GM19452 (cell line): ENCODE measurements around the gene FAM170B.
A peak's percentile ranks its signal among the peaks of the same experiment; 100 is the strongest.

Experiments used
- ATAC-seq: cut with Tn5 transposase; IDR thresholded peaks from one replicate; pipeline ENCODE4 v1.9.1; 2021; ENCODE audit not compliant: unreplicated experiment

Gene FAM170B

DNA sequence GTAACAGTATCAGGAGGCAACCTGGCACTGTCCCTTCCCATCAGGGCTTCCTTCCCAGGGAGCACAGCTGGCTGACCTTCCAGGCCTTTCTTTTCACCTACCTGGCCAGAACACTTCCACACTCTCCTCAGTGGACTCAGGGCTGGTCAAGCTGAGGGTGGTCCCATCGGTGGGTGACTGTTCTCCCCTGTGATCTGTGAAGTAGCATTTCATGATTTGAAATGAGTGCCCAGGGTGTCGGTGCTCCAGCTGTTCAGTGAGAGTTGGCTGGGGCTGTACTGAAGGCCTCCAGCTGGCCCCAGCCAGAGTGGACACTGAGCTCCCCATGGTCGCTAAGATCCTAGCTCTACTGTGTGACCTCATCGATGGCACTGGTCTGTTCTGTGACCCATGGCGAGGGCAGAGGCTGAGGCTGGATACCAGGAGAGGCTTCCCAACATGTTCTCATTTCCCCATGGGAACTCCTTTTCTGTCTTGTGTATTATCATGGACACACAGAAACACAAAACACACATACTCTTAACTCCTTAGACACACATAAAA, at the start of gene FAM170B:
TSS of gene FAM170B (minus strand) at position 316 of the 543 bp plus-strand sequence. CDS start at position 213, 103 bp downstream.
- ATAC-seq, result no peak

DNA sequence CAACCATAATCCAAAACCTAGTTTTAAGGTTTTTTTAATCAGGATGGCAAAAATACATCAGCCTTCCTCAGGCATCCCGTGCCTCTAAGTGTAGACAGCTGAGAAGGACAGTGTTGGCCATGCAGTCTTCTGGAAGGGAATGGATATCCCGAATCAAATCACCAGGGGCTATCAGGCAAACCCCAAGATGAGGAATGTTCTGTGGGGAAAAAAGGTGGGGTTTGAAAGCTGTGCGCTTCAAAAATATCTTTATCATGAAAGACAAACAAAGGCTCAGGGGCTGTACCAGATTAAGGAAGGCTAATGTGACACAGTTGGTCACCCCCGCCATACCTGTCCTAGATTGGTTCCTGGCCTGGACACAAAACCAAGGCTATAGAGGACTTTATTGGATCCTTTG, 49.0 kb upstream of the FAM170B start:
- no peak for ATAC-seq

DNA sequence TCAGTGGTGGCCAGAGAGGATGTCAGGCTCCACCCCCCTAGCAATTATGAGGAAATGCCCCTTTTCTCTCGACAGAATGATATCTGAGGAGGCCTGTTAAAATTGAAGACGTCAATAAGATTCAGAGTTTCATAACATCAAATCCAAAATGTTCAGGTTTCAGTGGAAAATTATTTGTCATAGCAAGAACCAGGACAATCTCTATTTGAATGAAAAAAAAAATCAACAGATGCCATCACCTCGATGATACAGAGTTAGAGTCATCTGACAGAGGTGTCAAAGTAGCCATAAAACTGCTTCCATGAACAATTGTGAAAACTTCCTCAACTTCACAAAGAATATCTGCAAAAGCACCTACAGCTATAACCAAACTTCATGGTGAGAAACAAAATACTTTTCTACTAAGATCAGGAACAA, 46.6 kb upstream of the FAM170B start:
- ATAC-seq, result no peak

DNA sequence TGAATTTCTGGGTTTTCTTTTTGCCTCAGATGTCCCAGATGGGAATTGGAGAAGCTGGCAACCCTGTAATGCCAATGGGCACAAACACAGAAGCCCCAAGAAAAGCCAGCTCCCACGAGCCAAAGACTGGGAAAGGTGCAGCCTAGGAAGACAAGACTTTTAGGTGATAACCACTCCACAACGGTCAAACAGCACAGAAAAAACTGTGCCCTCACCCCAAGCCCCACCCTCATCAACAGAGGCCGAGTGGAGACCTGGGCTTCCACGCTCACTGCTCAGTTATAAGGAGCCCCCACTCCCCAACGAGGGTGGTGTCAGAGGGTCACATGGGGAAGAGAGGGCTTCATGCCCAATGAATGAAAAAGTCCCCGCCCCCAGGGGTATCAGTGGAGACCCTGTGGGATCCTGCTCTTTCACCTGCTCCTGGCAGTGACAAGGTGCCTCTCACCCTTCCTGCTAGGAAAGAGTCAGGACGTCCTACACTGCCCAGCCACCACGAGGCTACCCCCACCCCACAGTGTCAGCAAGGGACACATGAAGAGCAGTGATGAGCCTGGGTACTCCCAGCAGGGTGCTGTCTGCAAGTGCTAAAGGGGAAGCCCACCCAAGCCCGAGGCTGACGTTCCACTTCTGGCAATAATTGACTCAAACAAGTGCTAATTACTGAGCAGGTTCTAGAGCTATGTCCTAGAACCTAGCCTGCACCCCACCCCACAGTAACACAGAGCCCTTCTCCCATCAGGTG, 46.0 kb upstream of the FAM170B start:
- ATAC-seq, result no peak

DNA sequence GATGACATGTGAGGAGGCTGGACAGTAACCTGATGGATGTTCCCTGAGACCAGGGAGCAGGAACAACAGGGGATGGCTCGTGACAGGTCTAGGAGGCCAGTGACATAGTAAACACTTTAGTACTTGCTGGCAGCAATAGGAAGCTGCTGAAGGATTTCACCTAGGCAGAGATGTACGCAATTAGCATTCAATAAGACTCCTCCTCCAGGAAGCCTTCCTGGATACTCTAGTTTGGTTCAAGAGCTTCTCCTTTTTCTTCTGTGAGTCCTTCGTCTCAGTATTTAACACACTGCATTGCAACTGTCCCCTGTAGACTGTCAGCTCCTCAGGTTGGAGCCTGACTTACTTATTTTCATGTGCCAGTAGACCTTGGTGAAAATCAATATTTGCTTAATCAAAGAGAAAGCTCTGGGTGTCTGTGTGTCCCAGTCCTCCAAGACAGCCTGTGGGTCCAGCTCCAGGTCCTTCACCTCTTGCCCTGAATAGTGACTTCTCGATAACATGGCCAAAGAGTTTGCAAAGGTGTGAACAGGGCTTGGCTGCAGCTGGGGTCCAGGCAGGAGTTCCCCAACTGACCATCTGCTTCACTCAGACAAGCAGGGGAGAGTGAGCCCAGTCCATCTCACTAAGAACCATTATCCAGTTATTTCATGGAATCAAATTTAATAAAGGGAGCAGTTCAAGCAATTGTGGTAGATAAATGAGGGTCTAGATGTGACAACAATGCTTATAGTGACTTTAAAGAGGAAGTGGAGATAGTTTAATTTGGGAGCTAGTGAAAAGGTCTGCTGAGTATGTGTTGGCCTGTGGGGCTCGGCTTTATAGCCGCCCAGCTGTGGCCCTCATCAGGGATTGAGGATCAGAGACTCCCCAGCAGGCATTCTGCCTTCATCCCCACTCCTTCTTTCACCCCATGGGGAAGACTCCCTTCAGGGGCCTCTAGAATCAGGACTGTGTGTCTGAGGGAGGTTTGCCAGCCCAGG, 45.0 kb upstream of the FAM170B start:
- ATAC-seq, result no peak

DNA sequence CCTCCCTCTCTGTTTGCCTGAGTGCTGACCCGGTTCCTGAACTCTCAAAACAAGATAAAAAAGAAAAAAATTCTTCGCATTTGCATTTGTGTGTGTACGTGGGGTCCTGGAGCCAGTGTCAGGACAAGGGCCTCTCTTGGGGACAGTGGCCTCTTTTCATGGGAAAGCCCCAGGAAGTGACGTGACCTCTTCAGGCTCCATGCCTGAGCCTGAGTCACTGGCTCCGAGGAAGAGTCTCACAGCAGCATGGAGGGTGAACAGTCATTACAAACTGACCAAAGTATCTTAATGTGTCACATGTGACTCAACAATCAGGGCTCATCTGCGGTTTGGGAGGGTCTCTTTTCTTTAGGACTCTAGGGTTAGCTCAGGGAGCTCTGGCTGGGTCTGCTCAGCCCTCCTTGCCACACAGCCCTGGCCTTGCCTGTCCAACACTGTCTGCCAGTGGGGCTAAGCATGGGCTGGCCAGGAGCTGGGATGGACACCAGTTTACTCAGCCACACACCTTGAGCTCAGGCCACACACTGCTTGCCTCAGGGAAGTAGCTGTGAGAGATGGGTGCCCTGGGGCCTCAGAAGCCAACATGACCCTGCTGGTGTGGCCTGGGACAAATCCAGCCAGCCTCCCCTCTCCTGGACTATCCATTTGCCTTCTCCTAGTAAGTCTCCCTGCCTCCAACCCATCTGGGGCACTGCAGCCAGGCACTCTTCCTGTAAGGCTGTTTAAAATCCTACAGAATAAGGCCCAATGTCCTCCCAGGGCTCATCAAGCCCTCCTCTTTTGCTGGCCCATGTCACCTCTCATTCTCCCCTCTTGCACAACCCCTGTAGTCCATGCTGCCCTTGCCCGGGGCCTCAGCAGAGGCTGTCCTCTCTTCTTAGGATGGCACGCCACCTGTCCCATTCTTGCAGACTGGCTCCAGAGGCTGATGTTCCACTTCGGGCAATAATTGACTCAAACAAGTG, 43.9 kb upstream of the FAM170B start:
- peak; percentile 89 for ATAC-seq

DNA sequence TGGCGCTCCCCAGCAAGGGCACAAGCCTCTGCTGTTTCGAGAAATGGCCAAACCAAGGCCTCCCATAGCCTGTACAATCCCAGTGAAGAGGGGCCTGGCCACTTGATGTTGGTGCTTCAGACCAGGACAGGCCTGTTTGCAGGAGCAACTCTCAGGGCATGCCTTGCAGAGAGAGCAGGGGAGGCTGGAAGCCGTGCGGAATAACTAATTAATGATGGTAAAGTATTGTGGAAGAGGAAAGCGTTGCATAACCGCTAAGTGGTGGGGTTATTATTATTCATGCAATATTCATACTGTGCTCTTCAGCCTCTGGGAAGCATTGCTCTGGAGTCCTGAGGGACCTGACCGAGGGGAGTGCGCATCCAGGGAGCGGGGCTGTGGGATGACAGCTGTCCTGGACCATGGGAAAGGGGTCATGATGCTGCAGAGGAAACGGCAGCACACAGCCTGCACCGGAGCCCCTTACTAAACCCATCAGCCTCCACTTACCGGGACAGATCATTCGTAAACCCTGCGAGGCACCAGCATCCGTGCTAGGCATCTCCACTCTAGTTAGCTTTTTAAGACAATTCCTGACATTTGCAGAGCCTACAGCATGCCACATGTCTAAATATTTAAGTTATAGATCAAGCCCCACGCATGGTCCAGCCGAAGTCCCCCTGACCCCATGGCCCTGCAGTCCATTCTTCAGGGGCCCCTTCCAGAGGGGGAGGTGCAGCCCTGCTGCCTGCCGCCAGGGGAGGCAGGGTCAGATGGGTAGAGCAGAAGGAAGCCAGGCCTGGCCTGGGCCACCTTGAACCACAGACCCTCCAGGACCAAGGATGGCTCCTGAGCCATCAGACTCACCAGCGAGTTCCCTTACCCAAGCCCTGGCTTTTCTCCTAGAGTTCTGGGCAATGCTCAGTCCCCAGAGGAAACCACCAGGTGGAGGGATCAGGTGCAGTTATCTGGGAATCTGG, 42.8 kb upstream of the FAM170B start:
- no peak for ATAC-seq

DNA sequence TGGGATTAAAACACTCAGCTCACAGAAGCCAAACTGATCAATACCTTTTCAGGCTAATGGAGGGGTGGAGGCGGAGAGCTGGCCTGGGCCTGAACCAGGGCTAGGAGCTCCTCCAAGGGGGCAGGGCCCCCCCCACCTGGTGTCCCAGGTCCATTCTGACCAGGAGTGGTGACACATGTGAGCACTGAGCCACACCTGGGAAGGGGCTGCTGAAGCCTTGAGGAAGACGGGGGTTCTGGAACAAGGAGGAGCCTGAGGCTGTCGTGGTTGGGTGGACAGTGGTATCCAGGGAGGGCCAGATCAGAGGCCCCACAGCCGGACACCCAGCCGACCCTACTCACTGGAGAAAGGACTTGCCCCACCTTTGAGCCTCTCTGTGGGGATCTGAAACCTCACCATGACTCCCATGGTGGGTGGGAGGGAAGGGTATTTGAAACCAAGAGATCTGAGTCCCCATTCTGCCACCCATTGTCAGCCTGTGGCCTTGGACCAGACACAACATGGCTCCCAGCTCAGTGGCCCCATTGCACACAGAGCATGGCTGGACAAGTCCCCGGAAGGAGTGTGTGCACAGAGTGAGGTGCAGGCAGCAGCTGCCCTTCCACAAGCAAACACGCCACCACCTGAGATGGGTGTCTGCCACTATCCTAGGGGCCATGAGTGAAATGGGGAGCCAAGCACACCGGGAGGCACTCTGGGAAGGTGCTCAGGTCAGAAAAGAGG, 41.9 kb upstream of the FAM170B start:
- ATAC-seq, result no peak

DNA sequence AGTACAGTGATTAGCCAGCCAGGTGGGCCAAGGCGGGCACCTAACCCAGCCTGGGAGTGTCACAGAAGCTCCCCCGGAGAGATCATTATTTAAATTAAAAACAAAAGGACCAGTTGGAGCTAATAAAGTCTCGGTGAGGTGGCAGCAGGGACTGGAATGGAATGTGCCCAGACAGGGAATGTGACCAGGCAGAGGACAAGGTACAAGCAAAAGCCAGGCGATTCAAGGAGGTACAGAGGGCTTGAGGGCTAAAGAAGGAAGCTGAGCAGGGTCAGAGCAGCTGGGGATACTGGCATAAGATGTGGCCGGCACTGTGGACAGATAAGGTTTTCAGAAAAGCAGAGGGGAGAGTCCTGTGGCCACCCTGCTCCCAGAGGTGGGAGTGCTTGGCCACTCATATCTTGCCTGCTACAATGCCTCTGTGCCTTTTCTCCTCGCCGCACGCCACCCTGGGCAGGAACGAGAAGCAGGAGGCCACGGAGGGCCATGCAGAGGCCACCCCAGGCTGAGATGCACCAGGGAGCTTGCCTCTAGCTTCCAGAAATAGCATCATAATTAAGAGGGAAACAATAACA, 41.2 kb upstream of the FAM170B start:
- no peak for ATAC-seq

DNA sequence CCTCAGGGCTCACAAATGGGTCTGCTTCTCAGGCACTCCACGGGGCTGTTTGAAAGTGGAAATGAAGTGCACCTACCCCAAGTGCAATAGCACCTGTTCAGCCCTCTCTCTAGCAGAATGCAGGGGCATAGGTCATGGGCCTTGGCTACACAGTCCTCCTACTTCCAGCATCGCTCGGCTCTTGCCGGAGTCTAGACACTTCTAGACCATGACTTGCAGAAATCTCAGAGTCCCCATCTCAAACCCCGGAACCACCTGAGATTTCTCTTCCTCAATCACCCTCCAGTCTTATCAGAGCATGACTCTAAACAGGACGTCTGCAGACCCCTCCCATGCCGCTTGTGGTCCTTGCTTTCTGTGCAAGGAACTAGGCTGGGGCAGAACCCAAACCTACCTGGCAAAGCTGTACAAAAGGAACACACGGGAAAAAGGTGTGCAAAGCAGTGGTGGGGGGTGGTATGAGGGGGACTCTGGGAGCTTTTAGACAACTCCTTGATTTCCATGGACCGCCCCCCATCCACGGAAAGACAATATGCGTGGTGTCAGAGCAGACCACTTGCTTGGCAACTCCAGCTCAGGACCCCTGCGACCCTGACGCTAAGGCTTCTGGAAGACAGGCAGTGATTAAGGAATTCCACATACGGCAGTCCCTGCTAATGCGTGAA, 40.6 kb upstream of the FAM170B start:
- ATAC-seq, result no peak

DNA sequence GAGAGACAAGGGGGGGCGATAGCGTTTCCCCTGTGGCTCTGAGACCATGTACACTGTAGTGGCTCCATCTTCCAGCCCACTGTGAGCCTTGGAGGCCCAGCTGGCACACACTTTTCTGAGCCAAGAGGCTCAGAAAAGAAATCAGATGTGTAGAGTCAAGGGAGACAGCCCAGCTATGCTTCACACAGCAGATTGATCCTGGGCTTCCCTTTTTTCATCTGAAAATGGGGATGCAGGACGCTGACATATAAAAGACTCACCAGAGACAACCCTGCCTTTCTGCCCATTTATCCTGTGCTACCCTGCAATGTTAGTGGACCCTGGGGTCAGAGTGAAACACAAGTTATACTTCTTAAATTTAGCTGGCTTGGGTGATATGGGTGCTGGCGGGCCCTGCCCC, 40.0 kb upstream of the FAM170B start:
- no peak for ATAC-seq

DNA sequence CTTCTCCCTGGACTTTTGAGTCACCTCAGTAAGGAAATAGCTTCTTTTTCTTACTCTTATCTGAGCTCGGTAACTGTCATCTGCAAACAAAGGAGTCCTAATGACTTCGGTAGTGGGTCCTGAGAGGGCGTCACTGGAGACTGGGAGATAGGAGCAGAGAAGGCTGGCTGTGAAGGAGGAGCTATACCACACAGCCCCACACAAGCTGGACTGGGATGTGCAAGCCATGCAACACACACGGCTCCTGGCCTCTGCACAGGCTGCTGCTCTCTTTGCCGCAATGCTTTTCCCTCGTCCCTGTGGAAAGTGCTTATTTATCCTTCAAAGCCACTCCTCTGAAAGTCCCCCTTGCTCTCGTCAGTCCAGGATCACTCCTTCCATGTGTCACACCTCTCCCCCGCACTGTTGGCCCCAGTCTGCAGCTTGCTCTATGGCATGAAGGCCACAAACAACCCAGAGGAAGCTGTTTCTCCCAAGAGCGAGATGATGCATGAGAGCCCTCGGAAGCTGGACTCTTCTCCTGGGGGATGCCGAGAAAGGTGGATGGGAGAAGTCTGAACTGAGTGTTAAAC, 39.5 kb upstream of the FAM170B start:
- no peak for ATAC-seq

DNA sequence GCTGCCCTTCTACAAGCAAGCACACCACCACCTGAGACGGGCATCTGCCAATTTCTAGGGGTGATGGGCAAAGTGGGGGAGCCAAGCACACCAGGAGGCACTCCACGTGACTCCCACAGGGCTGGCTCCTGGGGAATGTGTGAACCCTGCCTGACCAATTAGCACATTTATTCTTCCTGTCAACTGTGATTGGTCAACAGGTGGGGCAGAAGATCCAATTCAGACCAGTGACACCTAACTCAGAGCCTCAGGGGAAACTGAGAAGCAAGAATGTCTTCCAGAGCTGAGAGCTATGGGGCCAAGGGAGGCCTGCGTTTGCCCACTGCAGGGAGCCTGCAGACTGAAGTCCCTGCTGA, 38.9 kb upstream of the FAM170B start:
- no peak for ATAC-seq

DNA sequence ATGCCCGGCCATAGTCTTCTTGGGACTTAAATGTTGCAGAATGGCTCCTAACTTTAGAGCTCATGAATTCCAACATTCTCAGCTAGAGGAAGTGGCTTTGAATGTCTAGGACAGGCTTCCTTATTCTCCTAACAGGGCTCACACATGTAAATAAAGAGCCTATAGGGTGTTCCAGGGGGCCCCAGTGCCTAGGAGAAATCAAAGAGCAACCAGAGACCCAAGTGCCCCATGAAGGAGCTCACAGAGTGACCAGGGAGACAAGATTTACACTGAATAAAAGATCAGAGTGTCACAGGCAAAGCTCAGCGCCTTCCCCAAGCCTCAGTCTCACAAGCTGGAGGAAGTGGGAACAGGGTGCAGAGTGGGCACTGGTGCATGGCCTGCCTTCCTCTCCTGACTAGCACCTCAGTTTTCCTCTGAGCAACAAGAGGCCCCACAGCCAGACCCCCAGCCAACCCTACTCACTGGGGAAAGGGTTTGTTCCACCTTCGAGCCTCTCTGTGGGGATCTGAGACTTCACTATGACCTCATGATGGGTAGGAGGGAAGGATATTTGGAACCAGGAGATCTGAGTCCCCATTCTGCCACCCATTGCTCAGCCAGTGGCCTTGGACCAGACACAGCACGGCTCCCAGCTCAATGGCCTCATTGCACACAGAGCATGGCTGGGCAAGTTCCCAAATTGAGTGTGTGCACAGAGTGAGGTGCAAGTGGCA, 38.4 kb upstream of the FAM170B start:
- no peak for ATAC-seq

DNA sequence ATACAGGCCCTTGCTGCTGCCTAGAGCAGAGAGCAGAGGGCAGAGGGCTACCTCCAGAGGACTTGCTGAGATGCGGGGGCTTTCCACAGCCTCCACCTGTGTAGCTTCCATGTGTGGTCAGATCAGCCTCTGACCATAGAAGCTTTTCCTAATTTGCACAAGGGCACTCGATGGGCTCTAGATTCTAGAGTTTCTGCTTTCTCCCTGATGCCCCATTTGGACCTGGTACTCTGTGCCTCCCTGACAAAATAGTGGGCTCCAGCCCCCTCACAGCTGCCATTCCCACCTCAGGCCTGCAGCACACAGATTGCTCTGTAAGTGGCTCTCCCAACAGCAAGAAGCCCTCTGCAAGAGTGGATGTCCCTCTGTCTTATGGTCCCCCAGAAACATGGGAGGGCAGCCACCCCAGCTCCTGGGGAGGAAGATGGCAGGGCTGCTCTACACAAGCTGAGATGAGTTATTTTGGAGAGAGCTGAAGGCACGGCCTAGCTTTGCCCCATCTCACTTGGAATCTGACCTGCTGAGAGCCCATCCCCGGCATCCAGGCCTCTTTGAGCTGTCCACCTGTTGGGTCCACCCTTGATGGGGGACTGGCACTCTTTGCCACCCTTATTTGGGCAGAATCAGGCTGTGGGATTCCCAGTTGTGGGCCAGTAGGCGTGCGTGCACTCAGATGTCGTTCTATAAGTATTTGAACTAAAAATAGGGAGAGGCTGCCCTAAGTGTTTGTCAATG, 37.7 kb upstream of the FAM170B start:
- ATAC-seq, result no peak

DNA sequence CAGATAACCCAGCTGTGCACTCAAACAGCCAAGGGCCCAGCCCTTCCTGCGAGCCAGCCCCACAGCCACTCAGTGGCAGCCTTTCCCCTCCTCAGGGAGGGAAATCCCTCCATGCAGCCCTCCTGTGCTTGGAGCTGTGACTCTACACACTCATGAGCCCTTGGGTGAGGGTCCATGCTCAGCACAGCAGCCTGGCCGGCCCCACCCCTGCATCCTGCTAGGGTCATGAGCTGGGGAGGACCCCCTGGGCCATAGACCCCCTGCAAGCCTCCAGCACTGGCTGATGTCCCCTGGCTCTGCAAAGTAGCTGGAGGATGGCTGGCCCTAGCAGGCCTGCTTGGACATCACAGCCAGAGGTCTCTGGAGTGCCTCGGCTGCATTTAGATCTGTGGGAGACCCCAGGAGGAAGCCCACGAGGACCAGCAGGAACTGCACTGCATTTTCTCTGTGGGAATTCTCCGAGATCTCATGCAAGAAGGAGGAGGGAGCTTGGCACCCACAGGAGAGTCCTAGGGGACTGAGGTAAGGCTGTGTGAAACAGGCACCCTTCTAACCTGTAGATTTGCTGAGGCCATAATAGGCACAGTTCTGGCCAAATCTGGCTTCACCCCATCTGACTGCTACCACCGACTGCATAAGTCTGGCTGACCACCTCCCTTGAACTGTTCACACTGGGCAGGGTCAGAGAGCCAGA, 37.0 kb upstream of the FAM170B start:
- no peak for ATAC-seq
